ENCODE data around the gene ARHGAP12.

- TF ChIP-seq, protein P1, sequence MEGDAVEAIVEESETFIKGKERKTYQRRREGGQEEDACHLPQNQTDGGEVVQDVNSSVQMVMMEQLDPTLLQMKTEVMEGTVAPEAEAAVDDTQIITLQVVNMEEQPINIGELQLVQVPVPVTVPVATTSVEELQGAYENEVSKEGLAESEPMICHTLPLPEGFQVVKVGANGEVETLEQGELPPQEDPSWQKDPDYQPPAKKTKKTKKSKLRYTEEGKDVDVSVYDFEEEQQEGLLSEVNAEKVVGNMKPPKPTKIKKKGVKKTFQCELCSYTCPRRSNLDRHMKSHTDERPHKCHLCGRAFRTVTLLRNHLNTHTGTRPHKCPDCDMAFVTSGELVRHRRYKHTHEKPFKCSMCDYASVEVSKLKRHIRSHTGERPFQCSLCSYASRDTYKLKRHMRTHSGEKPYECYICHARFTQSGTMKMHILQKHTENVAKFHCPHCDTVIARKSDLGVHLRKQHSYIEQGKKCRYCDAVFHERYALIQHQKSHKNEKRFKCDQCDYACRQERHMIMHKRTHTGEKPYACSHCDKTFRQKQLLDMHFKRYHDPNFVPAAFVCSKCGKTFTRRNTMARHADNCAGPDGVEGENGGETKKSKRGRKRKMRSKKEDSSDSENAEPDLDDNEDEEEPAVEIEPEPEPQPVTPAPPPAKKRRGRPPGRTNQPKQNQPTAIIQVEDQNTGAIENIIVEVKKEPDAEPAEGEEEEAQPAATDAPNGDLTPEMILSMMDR (IDR thresholded peaks at IDR 0.05) = no peak
- TF ChIP-seq POLR2A (IDR thresholded peaks at IDR 0.05) = no peak
Measured at GRCh38 chr10:31819391-31819820, 109.2 kb downstream of the ARHGAP12 start.
